KOPT-K1 (cell line): ENCODE measurements around the gene SCNN1G.

Experiments used
- H3K27ac ChIP-seq: fragments of 200-600 bp; sonication (generic); 2 replicates; pipeline ENCODE4 v1.5.1; 2016; ENCODE audit warnings: antibody characterized with exemption, mild to moderate bottlenecking, low read depth, low read length; ENCODE audit not compliant: poor library complexity, severe bottlenecking
- H3K36me3 ChIP-seq: fragments of 200-600 bp; sonication (generic); 2 replicates; pipeline ENCODE4 v1.5.1; 2017; ENCODE audit warnings: antibody characterized with exemption, mild to moderate bottlenecking, low read length, moderate library complexity; ENCODE audit not compliant: insufficient read depth
- H3K9me3 ChIP-seq: fragments of 200-600 bp; sonication (generic); 2 replicates; pipeline ENCODE4 v1.5.1; 2017; ENCODE audit warnings: antibody characterized with exemption, low read length, mild to moderate bottlenecking; ENCODE audit not compliant: insufficient read depth, poor library complexity, severe bottlenecking

SCNN1G gene

GRCh38 chr16:23164736-23165135 lies 17.8 kb upstream of the SCNN1G start:
- Histone ChIP-seq H3K36me3 (no peaks in the 10 kb centered on the region), H3K27ac (no peak overlapping the region), H3K9me3 (peaks cover 8% of the 10 kb centered on the region)

- Histone ChIP-seq H3K36me3 (no peaks in the 10 kb centered on the region), H3K27ac (no peak overlapping the region), H3K9me3 (no peaks in the 10 kb centered on the region)
These were observed 10.0 kb upstream of the SCNN1G start for GRCh38 chr16:23172583-23172982.

GRCh38 chr16:23172994-23173393 lies 9.6 kb upstream of the SCNN1G start:
- Histone ChIP-seq H3K9me3 (no peaks in the 10 kb centered on the region), H3K36me3 (no peaks in the 10 kb centered on the region), H3K27ac (no peak overlapping the region)

GRCh38 chr16:23174622-23175021 lies 7.9 kb upstream of the SCNN1G start:
- Histone ChIP-seq H3K27ac (no peak overlapping the region), H3K36me3 (no peaks in the 10 kb centered on the region), H3K9me3 (no peaks in the 10 kb centered on the region)

- Histone ChIP-seq H3K36me3 (no peaks in the 10 kb centered on the region), H3K9me3 (no peaks in the 10 kb centered on the region), H3K27ac (no peak overlapping the region)
These were observed 6.9 kb upstream of the SCNN1G start for GRCh38 chr16:23175651-23176050.

- H3K36me3 ChIP-seq = no peaks in the 10 kb centered on the region
- no peaks in the 10 kb centered on the region for H3K9me3 ChIP-seq
These were observed 1.0 kb upstream of the SCNN1G start for GRCh38 chr16:23181506-23181905.

GRCh38 chr16:23182206-23182678 lies 303 bp upstream of the SCNN1G start:
- Histone ChIP-seq H3K9me3 (no peaks in the 10 kb centered on the region), H3K36me3 (no peaks in the 10 kb centered on the region), H3K27ac (no peak overlapping the region)

More at GRCh38 chr16:23181506-23181905, 1.0 kb upstream of the SCNN1G start:
- no peak overlapping the region for H3K27ac ChIP-seq

GRCh38 chr16:23183543-23183862 lies 958 bp downstream of the SCNN1G start:
- Histone ChIP-seq H3K36me3 (no peaks in the 10 kb centered on the region), H3K9me3 (no peaks in the 10 kb centered on the region), H3K27ac (no peak overlapping the region)

GRCh38 chr16:23185656-23186055 lies 3.1 kb downstream of the SCNN1G start:
- no peak overlapping the region for H3K27ac ChIP-seq
- no peaks in the 10 kb centered on the region for H3K36me3 ChIP-seq
- no peaks in the 10 kb centered on the region for H3K9me3 ChIP-seq

GRCh38 chr16:23186171-23186570 lies 3.6 kb downstream of the SCNN1G start:
- no peaks in the 10 kb centered on the region for H3K36me3 ChIP-seq
- no peaks in the 10 kb centered on the region for H3K9me3 ChIP-seq
- H3K27ac ChIP-seq = no peak overlapping the region

GRCh38 chr16:23187341-23187740 lies 4.8 kb downstream of the SCNN1G start:
- no peaks in the 10 kb centered on the region for H3K36me3 ChIP-seq
- no peaks in the 10 kb centered on the region for H3K9me3 ChIP-seq

GRCh38 chr16:23188911-23189310 lies 6.4 kb downstream of the SCNN1G start:
- no peak overlapping the region for H3K27ac ChIP-seq
- H3K36me3 ChIP-seq = no peaks in the 10 kb centered on the region
- no peaks in the 10 kb centered on the region for H3K9me3 ChIP-seq

More at GRCh38 chr16:23187341-23187740, 4.8 kb downstream of the SCNN1G start:
- H3K27ac ChIP-seq = no peak overlapping the region

GRCh38 chr16:23194497-23195221 lies 12.1 kb downstream of the SCNN1G start:
- Histone ChIP-seq H3K27ac (no peak overlapping the region), H3K36me3 (no peaks in the 10 kb centered on the region), H3K9me3 (no peaks in the 10 kb centered on the region)

GRCh38 chr16:23195366-23195978 lies 12.9 kb downstream of the SCNN1G start:
- Histone ChIP-seq H3K27ac (no peak overlapping the region), H3K9me3 (no peaks in the 10 kb centered on the region), H3K36me3 (no peaks in the 10 kb centered on the region)

- Histone ChIP-seq H3K27ac (no peak overlapping the region), H3K36me3 (no peaks in the 10 kb centered on the region)
These were observed 14.0 kb downstream of the SCNN1G start for GRCh38 chr16:23196539-23196938.

GRCh38 chr16:23202166-23202565 lies 19.6 kb downstream of the SCNN1G start:
- H3K9me3 ChIP-seq = no peaks in the 10 kb centered on the region
- H3K27ac ChIP-seq = no peak overlapping the region
- no peaks in the 10 kb centered on the region for H3K36me3 ChIP-seq

More at GRCh38 chr16:23196539-23196938, 14.0 kb downstream of the SCNN1G start:
- H3K9me3 ChIP-seq = no peaks in the 10 kb centered on the region
